HG03064 (cell line): Measurements from ENCODE around the gene GRK4.
"Not testable (repeated sequence)": the region's sequence is repeated elsewhere in the genome, so short reads cannot be mapped to it uniquely, and the experiment has no call there.

ENCODE experiments used
- ATAC-seq: cut with Tn5 transposase; IDR thresholded peaks from one replicate; pipeline ENCODE4 v1.9.1; 2021; ENCODE audit warnings: low read depth; ENCODE audit not compliant: unreplicated experiment

The GRK4 gene

DNA sequence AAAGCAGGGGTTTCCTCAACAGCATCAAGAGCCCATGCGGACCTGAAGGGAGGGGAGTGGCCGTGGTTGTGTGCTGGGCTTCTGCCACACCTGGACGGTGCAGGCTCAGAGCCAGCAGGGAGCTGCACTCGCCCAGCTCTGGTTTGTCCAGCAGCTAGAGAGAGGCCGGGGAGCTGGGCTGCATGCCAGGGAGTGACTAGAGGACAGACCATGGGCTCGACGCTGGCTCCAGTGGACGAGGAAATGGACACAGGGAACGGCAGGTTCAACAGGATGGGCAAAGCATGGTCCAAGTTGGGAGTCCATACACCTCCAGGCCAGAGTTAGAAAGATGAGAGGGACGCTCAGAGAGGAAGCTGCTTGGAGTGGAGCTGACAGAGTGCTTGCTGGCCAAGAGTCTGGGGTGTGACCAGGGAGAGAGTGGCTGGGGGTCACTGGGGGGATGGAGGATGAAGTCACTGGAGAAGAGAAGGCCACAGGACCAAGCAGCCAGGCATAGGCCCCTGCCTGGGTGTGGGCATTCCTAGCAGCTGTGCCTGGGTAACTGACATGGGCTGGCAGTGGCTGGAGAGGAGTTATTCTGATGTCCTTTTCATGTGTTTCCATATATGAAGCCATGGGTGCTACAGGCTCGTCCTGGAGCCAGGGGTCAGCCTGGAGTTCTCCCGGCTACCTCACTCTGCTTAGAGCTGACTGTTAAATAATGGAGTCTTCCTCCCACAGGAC is 68.1 kb downstream of the GRK4 start:
- no peak for ATAC-seq

GRCh38 chr4:3034231-3034630 is 70.9 kb downstream of the GRK4 start:
- ATAC-seq, result no peak

GRCh38 chr4:3035249-3035648 is 71.9 kb downstream of the GRK4 start:
- ATAC-seq, result no peak

- ATAC-seq, result no peak
Observed at GRCh38 chr4:3035674-3036073, 72.3 kb downstream of the GRK4 start.

- no peak for ATAC-seq
Observed at GRCh38 chr4:3036131-3036952, 73.0 kb downstream of the GRK4 start.

DNA sequence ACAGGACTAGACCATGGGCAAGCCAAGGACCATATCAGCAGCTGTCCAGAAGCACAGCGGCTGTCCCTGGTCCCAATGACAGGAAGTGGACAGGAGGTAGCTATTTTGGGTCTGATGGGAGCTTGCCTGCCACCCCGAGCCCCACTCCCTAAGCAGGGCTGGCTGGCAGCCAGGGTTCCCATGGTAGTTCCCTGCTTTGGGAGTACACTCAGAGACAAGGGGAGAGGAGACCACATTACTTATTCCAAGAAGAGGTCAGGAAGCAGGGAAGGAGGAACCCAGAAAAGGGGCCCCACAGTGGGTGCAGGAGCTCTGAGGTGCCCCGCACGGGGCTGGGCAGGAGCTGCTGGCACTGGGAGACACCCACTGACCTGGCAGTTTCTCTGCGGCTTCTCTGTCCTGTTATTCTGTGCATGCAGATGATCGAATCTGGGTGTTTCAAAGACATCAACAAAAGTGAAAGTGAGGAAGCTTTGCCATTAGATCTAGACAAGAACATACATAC is 74.6 kb downstream of the GRK4 start:
- no peak for ATAC-seq

- no peak for ATAC-seq
Observed at GRCh38 chr4:3039706-3040366, 76.5 kb downstream of the GRK4 start.

DNA sequence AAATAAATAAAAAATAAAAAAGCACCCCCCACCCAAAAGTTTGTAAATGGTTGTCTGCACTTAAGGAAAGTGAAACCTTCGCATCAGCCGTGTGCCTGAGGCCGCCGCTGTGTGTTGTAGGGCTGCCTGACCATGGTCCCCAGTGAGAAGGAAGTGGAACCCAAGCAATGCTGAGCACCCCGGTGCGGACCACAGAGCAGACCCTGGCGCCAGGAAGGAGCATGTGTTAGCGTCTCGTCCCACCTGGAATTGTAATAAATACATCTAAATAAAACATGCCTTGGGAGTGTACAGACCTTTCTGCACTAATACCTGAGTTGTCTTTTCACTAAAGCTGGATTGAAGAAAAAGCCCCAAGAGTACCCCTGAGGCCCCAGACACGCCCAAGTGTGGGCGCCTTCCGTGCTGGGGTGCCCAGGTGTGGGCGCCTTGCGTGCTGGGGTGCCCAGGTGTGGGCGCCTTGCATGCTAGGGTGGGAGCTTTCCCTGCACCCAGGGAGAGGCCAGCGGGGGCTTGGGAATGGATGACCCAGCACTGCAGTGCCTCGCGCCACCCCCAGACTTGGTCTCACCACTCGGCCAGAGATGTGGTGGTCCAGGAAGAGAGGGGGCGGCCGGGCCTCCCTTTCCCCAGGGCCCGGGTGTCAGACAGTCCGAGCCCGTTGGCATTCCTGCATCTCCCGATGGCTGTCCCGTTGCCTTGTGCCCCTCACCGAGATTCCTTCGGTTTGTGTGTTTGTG is 77.3 kb downstream of the GRK4 start:
- ATAC-seq, result peak; percentile 47

- no peak for ATAC-seq
Observed at GRCh38 chr4:3041192-3042142, 78.1 kb downstream of the GRK4 start.

DNA sequence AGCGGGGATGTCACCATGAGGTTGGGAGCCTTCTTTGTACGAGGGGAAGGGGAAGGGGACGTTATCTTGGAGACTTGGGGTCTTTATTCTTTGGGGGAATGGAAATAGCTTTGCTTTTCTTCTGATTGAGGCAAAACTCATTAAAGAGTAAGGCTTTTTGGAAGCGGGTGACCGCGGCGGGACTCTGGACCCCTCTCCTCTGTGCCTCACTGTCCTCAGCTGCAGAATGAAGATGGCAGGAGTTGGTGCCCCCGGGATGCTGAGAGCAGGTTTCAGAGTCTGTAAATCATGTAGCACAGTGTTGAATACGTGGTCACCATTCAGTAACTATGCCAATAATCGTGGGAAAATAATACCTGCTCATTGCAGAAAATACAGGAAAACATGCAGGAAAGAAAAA is 78.9 kb downstream of the GRK4 start:
- ATAC-seq, result no peak

GRCh38 chr4:3043282-3044020 is 80.1 kb downstream of the GRK4 start:
- ATAC-seq, result no peak

DNA sequence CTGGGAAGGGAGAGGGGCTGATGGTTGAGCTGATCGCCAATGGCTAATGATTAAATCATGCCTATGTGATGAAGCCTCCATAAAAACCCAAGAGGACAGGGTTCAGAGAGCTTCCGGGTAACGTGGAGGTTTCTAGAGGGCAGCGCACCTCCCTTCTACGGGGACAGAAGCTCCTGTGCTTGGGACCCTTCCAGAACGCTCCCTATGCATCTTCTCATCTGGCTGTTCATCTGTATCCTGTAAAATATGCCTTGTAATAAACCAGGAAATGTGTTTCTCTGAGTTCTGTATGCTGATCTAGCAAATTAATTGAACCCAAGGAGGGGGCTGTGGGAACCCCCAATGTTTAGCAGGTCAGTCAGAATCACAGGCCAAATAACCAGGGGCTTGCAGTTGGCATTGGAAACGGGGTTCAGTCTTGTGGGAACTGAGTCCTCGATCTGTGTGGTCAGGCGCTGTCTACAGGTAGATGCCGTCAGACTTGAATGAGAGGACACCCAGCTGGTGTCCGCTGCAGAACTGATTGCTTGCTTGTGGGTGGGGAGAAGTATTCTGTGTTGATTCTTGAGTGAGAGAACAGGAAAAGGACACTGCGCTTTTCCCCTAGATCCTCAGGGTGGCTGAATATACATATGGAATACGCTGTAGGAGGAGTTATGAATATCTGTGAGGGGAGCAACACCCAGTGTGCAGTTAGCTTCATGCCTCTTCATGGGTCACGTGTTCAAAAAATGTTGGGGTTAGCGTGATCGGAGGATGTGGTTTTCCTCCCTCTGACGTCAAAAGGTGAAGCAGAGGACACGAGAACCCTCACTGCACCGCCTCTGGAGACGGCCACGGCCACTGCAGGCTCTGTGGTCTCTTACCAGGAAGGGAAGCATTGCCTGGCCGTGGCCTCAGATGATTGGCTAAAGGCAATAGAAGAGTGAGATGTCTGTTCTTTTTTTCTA is 81.8 kb downstream of the GRK4 start:
- ATAC-seq, result no peak

GRCh38 chr4:3046162-3046561 is 82.8 kb downstream of the GRK4 start:
- ATAC-seq, result no peak

- ATAC-seq, result no peak
Observed at GRCh38 chr4:3046623-3047022, 83.3 kb downstream of the GRK4 start.

DNA sequence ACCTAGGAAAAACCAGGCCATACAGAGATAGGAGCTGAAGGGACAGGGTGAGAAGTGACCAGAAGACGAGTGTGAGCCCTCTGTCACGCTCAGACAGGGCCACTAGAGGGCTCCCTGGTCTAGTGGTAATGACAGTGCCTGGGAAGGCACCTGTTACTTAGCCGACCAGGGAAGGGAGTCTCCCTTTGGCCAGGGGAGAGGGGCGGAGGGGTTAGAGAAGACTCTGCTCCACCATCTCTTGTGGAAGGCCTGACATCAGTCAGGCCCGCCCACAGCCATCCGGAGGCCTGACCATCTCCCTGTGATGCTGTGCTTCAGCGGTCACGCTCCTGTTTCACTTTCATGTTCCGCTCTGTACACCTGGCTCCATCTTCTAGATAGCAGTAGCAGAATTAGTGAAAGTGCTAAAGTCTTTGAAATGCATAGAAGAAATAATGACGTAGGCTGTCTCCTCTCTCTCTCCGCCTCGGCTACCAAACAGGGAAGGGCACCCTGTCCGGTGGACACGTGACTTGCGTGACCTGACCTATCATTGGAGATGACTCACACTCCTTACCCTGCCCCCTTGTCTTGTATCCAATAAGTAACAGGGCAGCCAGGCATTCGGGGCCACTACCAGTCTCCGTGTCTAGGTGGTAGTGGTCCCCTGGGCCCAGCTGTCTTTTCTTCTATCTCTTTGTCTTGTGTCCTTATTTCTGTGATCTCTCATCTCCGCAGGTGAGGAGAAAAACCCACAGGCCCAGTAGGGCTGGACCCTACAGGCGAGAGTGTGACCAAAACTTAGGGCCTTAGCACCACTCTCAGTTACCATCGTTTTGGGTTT is 84.3 kb downstream of the GRK4 start:
- ATAC-seq, result peak; percentile 88

GRCh38 chr4:3051141-3051897 is 87.9 kb downstream of the GRK4 start:
- not testable (repeated sequence) for ATAC-seq
